Astrocyte (in vitro differentiated cells and primary cell): ENCODE results near the gene URB1. TPM values are rescaled to one million over a fixed set of nuclear protein-coding genes. Genes with fewer than 3 reads are reported as not detected.

Source experiments
- DNase-seq: peaks from one replicate; pipeline ENCODE4 v3.0.0-alpha.2; 2010; ENCODE audit warnings: low read depth
- FAIRE-seq: peaks from 2 replicates; lab custom pipeline; 2011; peaks lifted over from hg19 to GRCh38; lab: Jason Lieb, UNC
- H2AFZ ChIP-seq: 2 replicates; pipeline ENCODE4 v1.6.0; 2012; ENCODE audit warnings: low read depth, low read length, inconsistent platforms
- H3K27ac ChIP-seq: 2 replicates; pipeline ENCODE4 v1.5.1; 2011; ENCODE audit warnings: low read depth, low read length, inconsistent platforms
- H3K27me3 ChIP-seq: 2 replicates; pipeline ENCODE4 v1.6.0; 2011; ENCODE audit warnings: low read length, inconsistent platforms; ENCODE audit not compliant: insufficient read depth
- H3K36me3 ChIP-seq: 2 replicates; pipeline ENCODE4 v1.5.1; 2011; ENCODE audit warnings: low read length, inconsistent platforms; ENCODE audit not compliant: insufficient read depth
- H3K4me1 ChIP-seq: 2 replicates; pipeline ENCODE4 v1.5.1; 2011; ENCODE audit warnings: low read length, inconsistent platforms; ENCODE audit not compliant: insufficient read depth
- H3K4me2 ChIP-seq: 2 replicates; pipeline ENCODE4 v1.6.0; 2012; ENCODE audit warnings: low read length, inconsistent platforms
- H3K4me3 ChIP-seq: 2 replicates; pipeline ENCODE4 v1.5.1; 2011; ENCODE audit warnings: low read depth, mild to moderate bottlenecking, low read length, inconsistent platforms; ENCODE audit not compliant: insufficient read depth
- H3K79me2 ChIP-seq: 2 replicates; pipeline ENCODE4 v1.6.0; 2012; ENCODE audit warnings: mild to moderate bottlenecking, low read length, inconsistent platforms; ENCODE audit not compliant: insufficient read depth
- H3K9ac ChIP-seq: 2 replicates; pipeline ENCODE4 v1.6.0; 2012; ENCODE audit warnings: mild to moderate bottlenecking, low read length, inconsistent platforms
- H3K9me3 ChIP-seq: 2 replicates; pipeline ENCODE4 v1.5.1; 2012; ENCODE audit warnings: low read depth, mild to moderate bottlenecking, low read length, inconsistent platforms; ENCODE audit not compliant: insufficient read depth
- H4K20me1 ChIP-seq: 2 replicates; pipeline ENCODE4 v1.6.0; 2012; ENCODE audit warnings: low read length, inconsistent platforms; ENCODE audit not compliant: insufficient read depth
- H3K27ac Mint-ChIP-seq: one replicate; pipeline ENCODE4 v1.8.0; 2021; ENCODE audit warnings: mild to moderate bottlenecking, mixed read lengths; ENCODE audit not compliant: unreplicated experiment
- H3K27me3 Mint-ChIP-seq: one replicate; pipeline ENCODE4 v1.8.0; 2021; ENCODE audit warnings: low read depth, mixed read lengths; ENCODE audit not compliant: unreplicated experiment
- H3K36me3 Mint-ChIP-seq: one replicate; pipeline ENCODE4 v1.8.0; 2021; ENCODE audit warnings: low read depth, mixed read lengths; ENCODE audit not compliant: unreplicated experiment
- H3K4me1 Mint-ChIP-seq: one replicate; pipeline ENCODE4 v1.8.0; 2021; ENCODE audit warnings: low read depth, mixed read lengths; ENCODE audit not compliant: unreplicated experiment
- H3K4me3 Mint-ChIP-seq: one replicate; pipeline ENCODE4 v1.8.0; 2021; ENCODE audit warnings: mild to moderate bottlenecking, moderate library complexity, mixed read lengths; ENCODE audit not compliant: unreplicated experiment
- H3K9me3 Mint-ChIP-seq: one replicate; pipeline ENCODE4 v1.8.0; 2021; ENCODE audit warnings: mild to moderate bottlenecking, mixed read lengths; ENCODE audit not compliant: unreplicated experiment
- CTCF ChIP-seq: IDR thresholded peaks from 2 replicates; pipeline ENCODE4 v1.5.1; 2011; ENCODE audit warnings: low read depth, mild to moderate bottlenecking, inconsistent platforms, low read length, moderate library complexity; ENCODE audit not compliant: insufficient read depth
- EZH2 ChIP-seq: IDR thresholded peaks from 2 replicates; pipeline ENCODE4 v1.6.1; 2012; ENCODE audit warnings: mild to moderate bottlenecking, low read length, inconsistent platforms; ENCODE audit not compliant: insufficient read depth
- total RNA-seq: library from RNA; stranded (reverse); gene quantifications from 2 replicates; pipeline ENCODE4 v1.2.1, GENCODE V29; 2021

URB1 gene
- total RNA-seq, 1 donor from 2014 or later: 19.2 TPM

- peaks cover 33% of the 10 kb centered on the region for H4K20me1 ChIP-seq
- no peak overlapping the region for H3K4me3 ChIP-seq
- FAIRE-seq: no peak
- no peak overlapping the region for H3K9ac ChIP-seq
- no peak overlapping the region for H2AFZ ChIP-seq
- H3K4me3 Mint-ChIP-seq: no peak overlapping the region
- H3K9me3 ChIP-seq: no peaks in the 10 kb centered on the region
- H3K27ac ChIP-seq: no peak overlapping the region
- peaks cover 12% of the 10 kb centered on the region for H3K79me2 ChIP-seq
- peaks cover 62% of the 10 kb centered on the region for H3K36me3 ChIP-seq
- H3K9me3 Mint-ChIP-seq: no peaks in the 10 kb centered on the region
- H3K4me2 ChIP-seq: no peak overlapping the region
- no peaks in the 10 kb centered on the region for H3K27me3 Mint-ChIP-seq
- H3K27me3 ChIP-seq: no peaks in the 10 kb centered on the region
- TF ChIP-seq EZH2 (no peak), CTCF (no peak)
- H3K36me3 Mint-ChIP-seq: peaks cover 29% of the 10 kb centered on the region
- H3K4me1 Mint-ChIP-seq: peaks cover 15% of the 10 kb centered on the region
- H3K4me1 ChIP-seq: peaks cover 8% of the 10 kb centered on the region
- DNase-seq: no peak
- H3K27ac Mint-ChIP-seq: no peak overlapping the region
Measured at GRCh38 chr21:32368386-32368785, 24.4 kb downstream of the URB1 start.

GRCh38 chr21:32367158-32367557 is 25.7 kb downstream of the URB1 start:
- no peak overlapping the region for H3K9ac ChIP-seq
- no peak overlapping the region for H3K27ac Mint-ChIP-seq
- no peak overlapping the region for H3K4me2 ChIP-seq
- H3K27ac ChIP-seq: no peak overlapping the region
- H2AFZ ChIP-seq: no peak overlapping the region
- peaks cover 13% of the 10 kb centered on the region for H3K4me1 Mint-ChIP-seq
- no peaks in the 10 kb centered on the region for H3K9me3 ChIP-seq
- H3K4me3 Mint-ChIP-seq: no peak overlapping the region
- no peaks in the 10 kb centered on the region for H3K27me3 ChIP-seq
- TF ChIP-seq CTCF: no peak
- no peak for TF ChIP-seq EZH2
- H3K36me3 Mint-ChIP-seq: peaks cover 34% of the 10 kb centered on the region
- no peaks in the 10 kb centered on the region for H3K27me3 Mint-ChIP-seq
- H3K79me2 ChIP-seq: peaks cover 16% of the 10 kb centered on the region
- peaks cover 6% of the 10 kb centered on the region for H3K4me1 ChIP-seq
- DNase-seq (no peak), FAIRE-seq (no peak)
- H3K4me3 ChIP-seq: no peak overlapping the region
- H3K9me3 Mint-ChIP-seq: no peaks in the 10 kb centered on the region
- H3K36me3 ChIP-seq: peaks cover 63% of the 10 kb centered on the region
- peaks cover 40% of the 10 kb centered on the region for H4K20me1 ChIP-seq

- Mint-ChIP-seq H3K9me3 (no peaks in the 10 kb centered on the region), H3K27me3 (no peaks in the 10 kb centered on the region), H3K27ac (no peak overlapping the region), H3K4me3 (no peak overlapping the region), H3K4me1 (peaks cover 5% of the 10 kb centered on the region), H3K36me3 (peaks cover 31% of the 10 kb centered on the region)
- peaks cover 63% of the 10 kb centered on the region for H3K36me3 ChIP-seq
- H3K27me3 ChIP-seq: no peaks in the 10 kb centered on the region
- no peak overlapping the region for H3K4me3 ChIP-seq
- no peaks in the 10 kb centered on the region for H3K9me3 ChIP-seq
- no peak for FAIRE-seq
- H4K20me1 ChIP-seq: peaks cover 35% of the 10 kb centered on the region
- no peak overlapping the region for H3K4me2 ChIP-seq
- H3K9ac ChIP-seq: no peak overlapping the region
- H2AFZ ChIP-seq: no peak overlapping the region
- peaks cover 16% of the 10 kb centered on the region for H3K79me2 ChIP-seq
- TF ChIP-seq CTCF (no peak), EZH2 (no peak)
- no peak overlapping the region for H3K27ac ChIP-seq
- no peak for DNase-seq
- no peaks in the 10 kb centered on the region for H3K4me1 ChIP-seq
Measured at GRCh38 chr21:32366191-32366590, 26.6 kb downstream of the URB1 start.
